GM18909 (cell line): Measurements from ENCODE around the gene ZNF423.

Experiments used
- ATAC-seq: cut with Tn5 transposase; IDR thresholded peaks from one replicate; pipeline ENCODE4 v1.9.1; 2021; ENCODE audit warnings: mild to moderate bottlenecking; ENCODE audit not compliant: unreplicated experiment, poor library complexity

ZNF423 gene

DNA sequence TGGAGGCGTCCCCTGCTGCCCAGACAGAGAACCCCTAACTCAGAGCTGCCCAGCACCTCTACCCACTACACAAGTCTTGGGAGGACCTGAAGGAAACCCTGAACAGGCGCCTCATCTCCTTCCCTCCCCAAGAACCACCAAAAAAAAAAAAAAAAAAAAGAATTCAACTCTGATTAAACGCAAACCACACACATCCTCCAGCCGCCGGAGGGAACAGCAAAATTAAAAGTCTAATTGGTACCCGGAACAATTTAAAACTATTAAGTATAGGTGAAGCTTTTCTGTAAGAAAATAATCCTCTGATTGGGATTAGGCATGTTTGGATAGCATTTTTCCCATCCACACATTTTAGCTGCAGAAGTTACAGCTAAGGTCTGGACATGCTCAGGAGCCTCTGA is 202.7 kb downstream of the ZNF423 start:
- no peak for ATAC-seq

GRCh38 chr16:49652456-49653172 is 203.3 kb downstream of the ZNF423 start:
- ATAC-seq = no peak

DNA sequence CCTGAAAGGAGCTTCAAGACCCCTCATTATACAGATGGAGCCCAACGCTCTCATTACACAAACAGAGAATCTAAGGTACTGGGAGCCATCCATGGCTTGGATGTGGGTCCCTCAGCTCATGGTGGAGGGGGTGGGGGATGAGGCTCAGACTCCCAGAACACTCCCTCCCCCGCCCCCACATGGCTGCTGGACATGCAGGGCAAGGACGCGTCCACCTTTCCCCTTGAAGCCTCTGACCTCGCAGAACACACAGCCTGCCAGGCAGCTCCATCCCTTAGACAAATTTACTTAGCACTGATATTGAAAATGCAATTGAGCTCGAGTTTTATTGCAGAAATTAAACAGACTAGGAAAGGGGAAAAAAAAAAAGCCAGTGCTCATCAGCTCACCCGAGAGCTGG is 203.9 kb downstream of the ZNF423 start:
- no peak for ATAC-seq

DNA sequence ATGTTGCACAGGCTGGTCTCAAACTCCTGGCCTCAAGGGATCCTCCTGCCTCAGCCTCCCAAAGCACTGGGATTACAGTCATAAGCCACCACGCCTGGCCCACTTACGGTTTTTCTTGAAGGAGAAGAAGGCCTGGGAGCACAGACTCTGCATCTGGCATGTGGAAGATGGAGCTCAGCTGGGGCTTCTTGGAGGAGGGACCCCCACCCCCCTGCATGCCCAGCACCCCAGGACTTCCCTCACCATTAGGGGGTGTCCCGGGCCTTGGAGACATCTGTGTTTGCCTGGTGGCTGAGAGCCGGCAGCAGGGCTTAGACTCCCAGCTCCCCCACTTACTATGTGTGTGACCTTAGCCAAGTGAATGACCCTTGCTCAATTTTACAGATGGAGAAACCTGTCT is 204.7 kb downstream of the ZNF423 start:
- no peak for ATAC-seq

DNA sequence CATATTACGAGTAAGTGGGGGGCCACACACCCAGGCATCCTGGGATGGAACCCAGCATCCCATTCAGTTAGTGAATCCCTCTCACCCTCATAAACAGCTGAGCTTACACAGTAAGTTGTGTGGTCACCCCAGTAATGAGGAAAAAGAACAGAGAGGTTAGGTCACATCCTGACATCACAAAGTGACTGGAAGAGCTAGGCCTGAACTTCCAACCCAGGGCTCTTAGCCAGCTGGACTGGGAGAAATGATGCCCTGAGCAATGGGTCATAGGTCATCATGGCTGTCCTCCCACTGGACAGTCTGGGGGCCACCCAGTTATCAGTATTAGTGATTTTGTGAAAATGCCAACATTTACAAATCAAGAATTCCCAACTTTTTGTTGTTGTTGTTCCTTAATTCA is 205.3 kb downstream of the ZNF423 start:
- ATAC-seq = no peak

- no peak for ATAC-seq
Observed at GRCh38 chr16:49649013-49649765, 206.7 kb downstream of the ZNF423 start.

DNA sequence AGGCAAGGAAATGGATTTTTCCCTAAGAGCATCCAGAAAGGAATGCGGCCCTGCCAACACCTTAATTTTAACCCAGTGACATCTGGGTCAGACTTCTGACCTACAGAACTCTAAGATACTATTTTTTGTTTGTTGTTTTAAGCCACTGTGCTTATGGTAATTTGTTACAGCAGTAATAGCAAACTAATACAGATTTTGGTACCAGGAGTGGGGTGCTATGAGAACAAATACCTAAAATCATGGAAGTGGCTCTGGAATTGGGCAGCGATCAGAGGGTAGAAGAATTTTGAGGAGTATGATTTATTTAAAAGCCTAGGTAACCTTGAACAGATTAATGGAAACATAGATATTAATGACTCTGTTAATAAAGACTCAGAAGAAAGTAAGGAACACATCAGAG is 208.2 kb downstream of the ZNF423 start:
- no peak for ATAC-seq

GRCh38 chr16:49645263-49645662 is 210.6 kb downstream of the ZNF423 start:
- no peak for ATAC-seq

DNA sequence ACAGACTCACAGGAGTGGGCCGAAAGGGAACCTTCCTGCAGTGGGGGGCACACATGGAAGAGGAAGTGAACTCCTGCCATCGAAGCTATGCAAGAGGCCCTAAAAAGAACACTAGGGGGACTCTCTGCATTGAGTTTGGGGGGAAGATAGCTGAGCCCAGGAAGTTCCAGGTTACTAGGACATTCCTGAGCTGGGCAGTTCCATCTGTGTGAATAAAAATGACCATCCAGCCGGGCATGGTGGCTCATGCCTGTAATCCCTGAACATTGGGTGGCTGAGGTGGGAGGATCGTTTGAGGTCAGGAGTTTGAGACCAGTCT is 211.8 kb downstream of the ZNF423 start:
- ATAC-seq = no peak

DNA sequence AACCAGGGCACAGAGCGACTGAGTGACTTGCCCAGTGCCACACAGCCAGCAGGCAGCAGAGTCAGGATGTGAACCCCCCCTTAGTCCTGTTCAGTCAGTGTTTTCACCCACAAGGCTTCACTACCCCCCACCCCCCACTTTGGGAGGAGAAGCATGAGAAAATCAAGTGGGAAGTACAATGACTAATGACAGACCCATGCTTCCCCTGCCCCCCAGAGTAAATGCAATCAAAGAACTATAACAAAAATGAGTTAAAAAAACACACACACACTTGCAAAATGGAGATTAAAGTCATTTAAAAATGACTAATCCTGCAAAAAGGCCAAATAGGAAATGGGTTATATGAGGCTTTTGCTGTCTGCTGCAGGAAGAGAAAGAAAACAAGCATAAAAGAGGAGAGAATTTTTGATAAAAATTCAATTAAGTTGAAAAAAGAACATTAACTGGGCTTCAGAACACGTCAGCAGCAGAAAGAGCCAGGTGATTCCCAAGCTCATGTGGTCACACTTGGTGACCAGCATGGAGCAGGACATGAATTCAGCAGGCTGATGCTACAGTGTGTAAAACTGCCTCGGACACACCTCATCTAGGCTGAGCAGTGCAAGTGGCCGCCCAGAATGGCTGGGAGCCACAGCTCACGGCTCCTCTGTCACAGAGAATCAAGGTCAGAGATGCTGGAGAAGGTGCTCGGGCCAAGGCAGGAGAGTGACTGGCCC is 212.3 kb downstream of the ZNF423 start:
- no peak for ATAC-seq

- ATAC-seq = no peak
Observed at GRCh38 chr16:49641250-49641649, 214.7 kb downstream of the ZNF423 start.

GRCh38 chr16:49640581-49640980 is 215.3 kb downstream of the ZNF423 start:
- no peak for ATAC-seq

- ATAC-seq = no peak
Observed at GRCh38 chr16:49639739-49640431, 216.0 kb downstream of the ZNF423 start.

- ATAC-seq = no peak
Observed at GRCh38 chr16:49638673-49639610, 217.0 kb downstream of the ZNF423 start.

DNA sequence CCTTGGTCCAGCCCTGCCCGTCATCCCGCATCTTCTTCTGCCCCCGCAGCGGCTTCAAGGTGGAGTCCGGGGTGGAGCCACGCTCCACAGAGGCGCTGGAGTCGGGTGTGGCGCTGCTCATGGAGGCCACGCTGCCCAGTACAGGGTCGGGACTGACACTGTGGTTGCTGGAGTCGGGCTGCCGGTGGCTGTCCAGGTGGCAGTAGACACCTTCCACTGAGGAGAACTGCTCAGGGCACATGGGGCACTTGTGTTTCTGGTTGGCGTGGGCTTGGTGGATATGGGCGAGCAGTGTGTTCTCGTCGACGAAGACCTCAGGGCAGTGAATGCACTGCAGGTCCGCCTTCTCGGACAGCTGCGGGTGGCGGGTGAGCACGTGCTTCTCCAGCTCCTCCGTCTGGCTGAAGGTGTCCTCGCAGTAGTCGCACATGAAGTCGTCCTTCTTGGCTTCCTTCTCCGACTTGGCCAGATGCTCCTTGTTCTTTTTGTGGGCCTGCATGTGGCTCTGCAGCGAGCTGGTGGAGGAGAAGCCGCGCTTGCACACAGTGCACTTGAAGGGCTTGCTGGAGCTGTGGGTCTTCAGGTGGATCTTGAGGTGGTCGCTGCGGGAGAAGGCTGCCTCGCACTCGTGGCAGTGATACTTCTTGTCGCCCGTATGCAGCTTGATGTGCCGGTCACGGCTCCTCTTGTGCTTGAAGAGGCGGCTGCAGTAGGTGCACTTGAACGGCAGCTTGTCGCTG is 217.8 kb downstream of the ZNF423 start:
- ATAC-seq = no peak

DNA sequence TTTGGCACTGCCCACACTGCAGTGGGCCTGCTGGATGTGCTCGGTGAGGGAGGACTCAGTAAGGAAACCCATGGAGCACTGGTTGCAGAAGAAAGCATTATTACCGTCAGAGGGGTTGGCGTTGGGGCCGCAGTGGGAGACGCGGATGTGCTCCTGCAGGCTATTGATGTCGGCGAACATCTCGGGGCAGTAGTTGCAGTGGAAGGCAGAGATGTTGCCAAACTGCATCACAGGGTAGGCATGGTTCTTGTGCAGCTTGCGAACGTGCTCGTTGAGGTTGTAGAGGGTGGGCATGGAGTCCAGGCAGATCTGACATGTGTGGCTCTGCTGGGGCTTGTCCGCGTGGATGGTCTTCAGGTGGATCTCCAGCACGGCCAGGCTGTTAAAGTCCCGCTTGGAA is 218.4 kb downstream of the ZNF423 start:
- no peak for ATAC-seq

DNA sequence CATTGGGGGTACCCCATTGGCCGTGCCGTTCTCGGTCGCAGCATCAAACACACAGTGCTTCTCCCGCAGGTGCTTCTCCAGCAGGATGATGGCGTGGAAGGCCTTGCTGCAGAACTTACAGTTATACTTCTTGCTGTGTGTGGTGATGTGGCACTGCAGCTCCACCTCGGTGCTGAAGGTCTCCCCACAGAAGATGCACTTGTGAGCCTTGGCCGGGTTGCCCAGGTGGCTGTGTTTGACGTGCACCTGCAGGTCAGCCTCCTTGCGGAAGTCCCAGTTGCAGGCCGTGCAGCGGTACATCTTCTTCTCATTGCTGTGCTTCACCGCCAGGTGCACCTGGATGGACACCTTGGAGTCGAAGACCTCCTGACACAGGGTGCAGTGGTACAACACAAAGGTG is 219.3 kb downstream of the ZNF423 start:
- no peak for ATAC-seq

GRCh38 chr16:49635591-49636581 is 220.0 kb downstream of the ZNF423 start:
- no peak for ATAC-seq
